ENCODE results near the gene PPP1R12B. TPM values are rescaled to one million over a fixed set of nuclear protein-coding genes. Genes with fewer than 3 reads are reported as not detected.
"Not testable (repeated sequence)": the region's sequence is repeated elsewhere in the genome, so short reads cannot be mapped to it uniquely, and the experiment has no call there.

Gene PPP1R12B
- total RNA-seq, 1 donor from 2014 or later, result 72.2 TPM

- DNase-seq (ENCODE audit: low read depth), result not testable (repeated sequence)
Observed at GRCh38 chr1:202401771-202402170, 53.3 kb downstream of the PPP1R12B start.

GRCh38 chr1:202403381-202403780, 54.9 kb downstream of the PPP1R12B start:
- peak; percentile 87 for DNase-seq (ENCODE audit: low read depth)

- no peak for DNase-seq (ENCODE audit: low read depth)
Observed at GRCh38 chr1:202405928-202406327, 57.4 kb downstream of the PPP1R12B start.

GRCh38 chr1:202406896-202407295, 58.4 kb downstream of the PPP1R12B start:
- DNase-seq (ENCODE audit: low read depth), result not testable (repeated sequence)

GRCh38 chr1:202407378-202407777, 58.9 kb downstream of the PPP1R12B start:
- DNase-seq (ENCODE audit: low read depth), result peak; percentile 91

GRCh38 chr1:202410251-202410650, 61.8 kb downstream of the PPP1R12B start:
- peak; percentile 76 for DNase-seq (ENCODE audit: low read depth)

- DNase-seq (ENCODE audit: low read depth), result peak; percentile 82
Observed at GRCh38 chr1:202410854-202411357, 62.4 kb downstream of the PPP1R12B start.

GRCh38 chr1:202411422-202411821, 62.9 kb downstream of the PPP1R12B start:
- no peak for DNase-seq (ENCODE audit: low read depth)

GRCh38 chr1:202412421-202412820, 63.9 kb downstream of the PPP1R12B start:
- DNase-seq (ENCODE audit: low read depth), result not testable (repeated sequence)

GRCh38 chr1:202416641-202417040, 68.1 kb downstream of the PPP1R12B start:
- DNase-seq (ENCODE audit: low read depth), result no peak

- not testable (repeated sequence) for DNase-seq (ENCODE audit: low read depth)
Observed at GRCh38 chr1:202417141-202417540, 68.6 kb downstream of the PPP1R12B start.

GRCh38 chr1:202417762-202418201, 69.3 kb downstream of the PPP1R12B start:
- DNase-seq (ENCODE audit: low read depth), result not testable (repeated sequence)

GRCh38 chr1:202419731-202420130, 71.2 kb downstream of the PPP1R12B start:
- not testable (repeated sequence) for DNase-seq (ENCODE audit: low read depth)

GRCh38 chr1:202420422-202421094, 72.1 kb downstream of the PPP1R12B start:
- DNase-seq (ENCODE audit: low read depth), result not testable (repeated sequence)

- not testable (repeated sequence) for DNase-seq (ENCODE audit: low read depth)
Observed at GRCh38 chr1:202422709-202423108, 74.2 kb downstream of the PPP1R12B start.

- DNase-seq (ENCODE audit: low read depth), result not testable (repeated sequence)
Observed at GRCh38 chr1:202424260-202424659, 75.8 kb downstream of the PPP1R12B start.

GRCh38 chr1:202430111-202430510, 81.6 kb downstream of the PPP1R12B start:
- not testable (repeated sequence) for DNase-seq (ENCODE audit: low read depth)

- not testable (repeated sequence) for DNase-seq (ENCODE audit: low read depth)
Observed at GRCh38 chr1:202432338-202432737, 83.8 kb downstream of the PPP1R12B start.

- no peak for DNase-seq (ENCODE audit: low read depth)
Observed at GRCh38 chr1:202433155-202434043, 84.9 kb downstream of the PPP1R12B start.

GRCh38 chr1:202434059-202434458, 85.6 kb downstream of the PPP1R12B start:
- no peak for DNase-seq (ENCODE audit: low read depth)

GRCh38 chr1:202438393-202439174, 90.1 kb downstream of the PPP1R12B start:
- DNase-seq (ENCODE audit: low read depth), result no peak
